Activated T-cell treated with anti-CD3 and anti-CD28 coated beads, Interleukin-2, amount 50 U/mL, for 1 hour (primary cell): Measurements from ENCODE around the gene RRP9.

Source experiments
- DNase-seq: peaks from one replicate; pipeline ENCODE4 v3.0.0-alpha.2; 2020

The RRP9 gene

DNA sequence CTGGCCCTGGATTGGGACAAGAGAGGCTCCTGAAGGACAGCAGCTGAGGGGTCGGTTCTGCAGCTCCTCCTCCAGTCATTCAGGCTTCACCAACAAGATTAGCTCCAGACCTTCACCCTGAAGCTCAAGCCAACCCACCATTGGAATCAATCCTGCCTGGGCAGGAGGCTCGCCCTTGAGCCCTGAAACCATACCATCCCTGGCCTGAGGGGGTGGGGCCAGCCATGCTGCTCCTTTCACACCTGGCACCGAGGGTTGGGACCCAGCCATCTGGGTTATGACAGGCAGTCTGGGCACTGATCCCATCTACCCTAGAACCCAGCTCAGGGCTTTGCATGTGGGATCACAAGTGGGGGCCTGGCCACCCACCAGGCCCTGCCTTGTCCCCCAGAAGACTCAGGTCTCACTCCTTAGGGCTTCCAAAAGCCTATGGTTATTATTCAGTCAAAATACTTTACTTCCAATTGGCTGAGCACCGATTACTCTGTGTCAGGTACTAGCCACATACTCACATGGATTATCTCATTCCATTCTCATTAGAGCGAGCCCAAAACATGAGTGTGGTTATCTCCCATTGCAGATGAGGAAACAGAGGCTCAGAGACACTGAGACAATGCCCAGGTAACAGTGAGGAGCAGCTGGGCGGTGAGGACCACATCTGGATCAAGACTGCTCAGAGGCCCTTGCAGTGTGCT, 29.0 kb upstream of the RRP9 start:
- no peak for DNase-seq

DNA sequence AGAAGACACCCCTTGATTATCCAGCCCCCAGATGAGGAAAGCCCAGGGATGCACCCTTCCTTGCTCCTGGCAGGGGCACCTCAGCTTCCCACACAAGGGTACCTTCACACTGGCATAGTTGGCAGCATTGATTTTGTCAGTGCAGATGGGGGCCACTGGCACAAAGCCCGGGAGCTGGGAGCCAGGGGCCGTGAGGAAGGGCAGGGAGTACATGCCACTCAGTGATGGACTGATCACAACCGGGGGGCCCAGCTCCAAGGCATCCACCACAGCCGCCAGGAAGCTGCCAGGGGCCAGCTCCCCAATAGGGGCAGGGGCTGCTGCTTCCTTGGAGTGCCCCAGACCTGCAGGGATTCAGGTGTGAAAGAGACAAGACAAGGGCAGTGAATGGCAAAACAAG, 28.1 kb upstream of the RRP9 start:
- DNase-seq, result no peak

DNA sequence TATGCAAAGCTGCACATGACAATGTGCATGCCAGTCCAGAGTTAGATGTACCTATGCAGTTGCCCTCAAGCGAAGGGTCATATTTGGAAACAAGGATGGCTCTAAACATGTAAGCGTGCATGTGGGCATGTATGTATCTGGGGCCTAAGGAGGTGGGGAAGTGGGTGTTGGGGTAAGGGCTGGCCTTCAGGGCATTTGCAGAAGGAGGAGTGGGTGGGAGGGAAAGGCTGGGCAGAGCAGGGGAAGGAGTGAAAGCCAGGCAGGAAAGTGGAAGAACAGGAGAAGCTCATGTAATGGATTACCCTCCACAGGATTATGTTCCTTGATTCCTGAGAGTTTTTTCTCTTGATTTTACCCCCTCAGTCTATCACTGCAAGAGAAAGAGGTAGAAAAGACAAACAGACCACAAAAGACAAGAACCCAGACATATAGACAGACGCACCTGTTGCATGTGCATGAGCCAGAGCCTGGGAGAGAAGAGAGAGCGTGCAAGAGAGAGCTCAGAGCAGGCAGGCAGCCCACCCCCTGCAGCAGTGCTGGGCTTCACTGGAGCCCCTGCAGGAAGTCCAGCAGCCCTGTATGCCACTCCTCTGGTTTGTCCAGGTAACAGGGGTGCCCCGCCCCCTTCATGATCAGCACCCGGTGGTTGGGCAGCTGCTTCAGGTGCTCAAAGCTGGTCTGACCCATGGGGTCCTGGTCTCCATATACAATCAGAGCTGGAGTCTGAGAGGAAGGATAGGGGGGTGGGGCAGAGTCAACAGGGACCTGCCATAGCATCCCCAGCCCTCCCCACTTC, 27.4 kb upstream of the RRP9 start:
- DNase-seq, result no peak

DNA sequence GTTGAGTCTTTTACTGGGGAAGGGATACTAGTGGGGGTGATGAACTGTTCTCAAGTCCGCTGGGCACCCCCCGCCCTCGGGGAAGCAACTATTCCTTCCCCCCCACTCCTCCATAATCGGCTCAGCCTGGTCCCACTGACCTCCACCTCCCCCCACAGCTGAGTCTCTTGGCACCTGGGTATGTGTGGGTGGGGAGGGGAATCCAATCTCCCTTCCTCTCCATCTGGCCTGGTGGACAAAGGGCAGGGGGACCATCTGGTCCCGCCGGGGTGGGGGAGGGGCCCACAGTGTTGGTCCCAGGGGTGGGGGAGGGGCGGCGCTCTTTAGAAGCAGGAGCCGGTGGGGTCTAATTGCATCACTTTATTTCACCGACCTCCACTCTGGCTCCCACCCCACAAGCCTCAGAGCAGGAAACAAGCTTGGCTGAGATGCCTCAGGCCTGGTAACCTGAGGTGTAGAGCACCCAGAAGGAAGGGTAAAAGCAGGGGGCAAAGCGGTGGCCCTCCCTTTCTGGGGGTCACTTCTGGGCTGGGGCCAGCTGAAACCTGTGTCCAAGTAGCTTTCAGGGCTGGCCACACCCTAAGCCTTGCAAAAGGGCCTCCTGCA, 26.6 kb upstream of the RRP9 start:
- DNase-seq, result no peak

DNA sequence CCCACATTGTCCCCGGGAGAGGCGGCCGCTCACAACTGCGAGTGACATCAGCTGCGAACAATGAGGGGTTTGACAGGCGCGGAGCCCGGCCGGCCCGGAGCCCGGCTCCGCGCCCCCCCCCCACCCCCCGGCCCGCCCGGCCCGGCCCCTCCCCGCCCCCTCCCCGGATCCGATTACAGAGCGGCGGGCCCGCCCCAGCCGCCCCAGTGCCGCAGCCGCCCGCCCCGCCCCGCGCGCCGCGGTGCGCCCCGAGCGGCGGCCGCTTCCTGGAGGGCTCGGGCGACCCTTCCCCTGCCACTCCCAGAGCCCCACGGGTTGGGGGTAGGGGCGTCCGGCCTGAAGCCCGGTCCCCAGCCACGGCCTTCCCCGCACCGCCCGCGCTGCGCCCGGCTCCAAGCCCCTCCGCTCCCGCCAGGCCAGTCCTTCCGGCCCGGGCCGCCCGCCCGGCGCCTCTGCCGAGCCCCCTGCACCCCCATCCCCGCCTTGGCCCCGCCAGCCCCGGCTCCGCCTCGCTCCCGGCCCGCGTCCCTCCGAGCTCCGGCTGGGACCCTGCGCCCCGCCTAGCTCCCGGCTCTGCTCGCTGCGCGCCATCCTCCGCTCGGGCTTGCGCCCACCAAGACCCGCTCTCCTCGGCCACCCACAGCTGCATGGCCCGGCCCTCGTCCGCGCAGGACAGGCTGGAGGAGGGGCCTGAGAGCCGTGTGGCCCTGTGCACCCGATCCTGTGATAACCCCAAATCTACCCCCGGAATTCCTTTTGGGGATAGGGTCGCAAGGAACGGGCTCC, 25.9 kb upstream of the RRP9 start, which contains the start of gene PCBP4:
Gene PCBP4 (minus strand): TSS at position 71 of the 786 bp plus-strand sequence. CDS start 6,214 bp downstream, outside the sequence.
- peak; percentile 57 for DNase-seq

DNA sequence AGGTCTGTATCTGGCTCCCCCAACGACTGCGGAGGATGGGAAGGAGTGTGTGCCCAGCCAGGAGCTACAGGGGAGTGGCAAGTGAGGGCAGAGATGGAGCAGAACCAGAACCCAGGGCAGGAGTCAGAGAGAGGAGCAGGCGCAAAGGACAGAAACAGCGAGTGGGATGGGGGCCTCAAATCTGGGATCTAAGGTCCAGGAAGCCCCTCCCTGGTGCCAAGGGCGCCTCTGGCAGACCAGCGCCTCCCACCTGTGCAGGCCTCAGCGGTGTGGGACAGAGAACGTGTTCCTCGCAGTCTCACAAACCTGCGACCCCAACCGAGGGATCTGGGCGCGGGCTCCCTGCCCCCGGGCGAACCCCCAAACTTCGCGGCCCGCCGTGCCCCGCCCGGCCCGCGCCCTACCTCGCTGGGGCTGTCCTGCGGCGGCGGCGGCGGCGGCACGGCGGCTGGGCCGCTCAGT, 25.2 kb upstream of the RRP9 start:
- no peak for DNase-seq

DNA sequence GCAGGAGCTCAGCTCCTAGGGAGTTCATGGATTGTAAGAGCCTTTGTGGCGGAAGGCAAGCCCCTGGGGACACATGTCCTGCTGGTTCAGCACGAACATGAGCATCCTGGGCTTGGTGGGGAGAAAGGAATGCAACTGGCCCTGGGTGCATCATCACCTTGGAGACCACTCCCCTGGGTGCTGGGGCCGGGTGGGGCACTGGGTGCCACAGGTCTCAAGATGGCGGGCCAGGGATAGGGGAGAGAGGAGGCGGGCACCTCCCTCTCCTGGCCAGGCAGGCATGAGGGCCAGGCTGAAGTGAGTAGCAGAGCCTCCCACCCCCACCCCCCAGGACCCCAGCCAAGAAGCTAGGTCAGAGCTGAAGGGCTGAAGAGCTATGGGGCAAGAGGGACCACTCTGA, 24.8 kb upstream of the RRP9 start:
- no peak for DNase-seq

DNA sequence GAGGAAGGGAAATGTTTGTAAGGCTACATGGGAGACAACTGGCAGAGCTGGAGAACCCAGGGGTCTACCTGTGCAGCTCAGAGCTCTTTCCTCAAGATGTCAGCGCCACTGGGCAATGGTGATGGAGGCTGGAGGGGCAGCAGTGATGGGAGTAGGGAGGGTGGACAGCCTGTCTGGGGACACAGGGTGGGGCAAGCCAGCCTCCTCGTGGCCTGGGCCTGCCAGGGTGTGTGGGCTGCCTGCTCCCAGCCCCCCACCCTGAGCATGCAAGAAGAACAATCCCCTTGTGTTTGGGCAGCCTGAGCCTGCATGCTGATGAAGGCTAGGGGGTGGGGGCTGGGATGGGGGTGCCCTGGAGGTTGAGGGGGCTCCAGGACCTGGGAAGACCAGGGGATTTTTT, 24.3 kb upstream of the RRP9 start:
- DNase-seq, result no peak

DNA sequence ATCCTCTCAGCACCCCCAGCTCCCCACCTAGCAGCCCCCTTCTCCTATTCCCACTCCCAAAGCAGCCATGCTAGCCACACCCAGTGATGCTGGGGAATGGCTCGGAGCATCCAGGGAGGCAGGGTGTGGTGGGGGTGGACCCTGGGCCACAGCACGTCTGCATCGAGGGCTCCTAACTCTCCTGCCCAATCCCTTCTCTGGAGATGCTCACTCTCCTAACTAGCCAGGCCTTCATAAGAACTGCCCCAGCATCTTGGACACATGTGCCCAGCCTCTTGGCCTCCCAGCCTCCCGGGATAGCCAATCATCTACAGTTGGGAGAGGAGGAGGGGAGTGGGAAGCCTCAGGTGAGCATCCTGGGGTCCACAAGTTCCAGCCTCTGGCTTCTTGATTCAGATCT, 22.8 kb upstream of the RRP9 start:
- DNase-seq, result no peak

DNA sequence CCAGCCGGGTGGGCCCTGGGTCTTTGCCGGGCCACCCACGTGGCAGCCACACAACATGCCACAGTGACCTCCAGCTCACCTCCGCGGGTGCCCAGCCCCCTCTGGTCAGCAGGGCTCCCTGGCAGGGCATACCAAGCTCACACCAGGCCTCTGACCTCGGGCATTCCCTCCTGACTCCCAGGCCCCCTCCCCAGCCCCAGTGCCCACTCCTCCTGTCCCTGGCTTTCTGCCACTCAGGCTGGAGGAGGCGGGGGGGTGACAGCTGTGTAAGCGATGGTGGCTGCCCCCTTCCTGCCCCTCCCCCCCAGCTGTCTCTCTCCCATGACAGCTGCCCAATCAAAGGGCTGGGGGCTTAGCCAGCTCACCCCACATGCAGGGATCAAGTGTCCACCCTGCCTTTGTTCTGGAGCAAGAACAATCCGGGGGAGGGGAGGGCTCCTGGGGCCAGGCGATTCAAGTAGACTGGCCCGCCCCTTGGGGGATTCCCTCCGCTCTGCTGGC, 22.3 kb upstream of the RRP9 start:
- DNase-seq, result no peak

DNA sequence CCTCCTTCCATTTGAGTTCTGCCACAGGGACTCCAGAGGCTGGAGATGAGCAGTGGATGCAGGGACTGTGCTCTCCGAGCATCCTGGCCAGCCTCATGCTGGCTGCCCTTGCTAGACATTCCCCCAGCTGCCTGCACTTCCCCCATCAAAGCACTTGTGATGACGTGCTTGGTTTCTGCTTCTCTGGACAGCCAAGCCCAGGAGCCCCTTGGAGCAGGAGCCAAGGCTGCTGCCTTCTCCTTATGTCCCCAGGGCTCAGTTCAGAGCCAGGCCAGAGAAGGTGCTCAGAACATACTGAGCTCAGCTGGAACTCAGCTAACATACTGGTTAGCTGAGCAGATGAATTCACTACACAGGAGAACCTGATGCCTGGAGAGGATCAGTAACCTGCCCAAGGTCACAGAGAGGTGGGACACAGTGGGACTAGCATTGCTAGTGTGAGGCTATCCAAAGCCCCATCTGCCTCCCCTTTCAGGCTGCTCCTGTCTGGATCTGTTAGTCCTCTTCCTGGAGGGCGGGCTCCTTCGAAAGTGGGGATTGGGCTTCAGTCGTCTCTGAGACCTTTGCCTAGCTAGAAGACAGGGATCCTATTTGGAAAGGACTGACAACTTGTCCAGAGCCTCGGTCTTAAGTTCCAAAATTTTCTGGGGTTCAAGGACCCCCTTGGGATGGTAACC, 21.3 kb upstream of the RRP9 start:
- no peak for DNase-seq

DNA sequence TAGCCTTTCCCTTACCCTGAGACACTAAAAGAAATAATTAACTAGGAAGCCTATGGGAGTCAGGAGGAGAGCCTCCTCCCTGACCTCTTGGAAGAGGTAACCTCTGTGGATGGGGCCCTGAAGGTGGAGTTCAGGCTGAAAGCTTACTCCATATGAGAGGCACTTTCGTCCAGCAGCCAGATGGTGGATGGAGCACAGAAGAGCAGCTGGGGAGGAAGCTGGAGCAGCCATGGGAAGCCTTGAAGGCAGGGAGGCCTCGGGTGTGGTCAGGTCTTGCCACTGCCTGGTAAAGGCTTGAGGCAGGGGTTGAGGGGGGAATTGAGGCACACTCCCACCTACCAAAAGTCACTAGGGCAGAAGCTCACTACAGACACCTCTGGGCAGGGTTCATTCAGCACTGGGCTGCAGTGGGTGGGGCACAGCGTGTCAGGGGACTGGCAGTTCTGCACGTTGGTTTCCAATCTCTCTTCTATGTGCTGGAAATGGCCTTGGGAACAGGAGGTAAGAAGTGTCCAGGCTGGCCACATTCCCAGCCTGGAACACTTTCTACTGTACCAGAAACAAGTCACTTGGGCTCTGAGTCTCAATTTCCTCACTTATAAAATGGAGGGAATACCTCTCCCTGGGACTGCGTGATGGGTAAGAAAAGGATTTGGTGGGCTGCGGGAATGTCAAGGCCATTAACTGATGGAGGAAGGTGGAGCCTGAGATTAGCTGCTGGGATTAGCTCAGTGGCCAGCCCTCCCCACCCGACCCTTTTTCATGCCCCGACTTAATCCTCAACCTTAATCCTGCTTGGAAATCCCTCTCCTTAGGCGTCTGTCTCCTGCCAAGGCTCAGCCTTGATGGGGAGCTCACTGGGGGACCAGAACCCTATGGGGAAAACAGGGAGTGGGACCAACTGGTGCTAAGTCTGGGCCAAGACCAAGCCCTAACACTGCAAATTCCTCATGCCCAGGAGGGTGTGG, 20.2 kb upstream of the RRP9 start:
- DNase-seq, result no peak

DNA sequence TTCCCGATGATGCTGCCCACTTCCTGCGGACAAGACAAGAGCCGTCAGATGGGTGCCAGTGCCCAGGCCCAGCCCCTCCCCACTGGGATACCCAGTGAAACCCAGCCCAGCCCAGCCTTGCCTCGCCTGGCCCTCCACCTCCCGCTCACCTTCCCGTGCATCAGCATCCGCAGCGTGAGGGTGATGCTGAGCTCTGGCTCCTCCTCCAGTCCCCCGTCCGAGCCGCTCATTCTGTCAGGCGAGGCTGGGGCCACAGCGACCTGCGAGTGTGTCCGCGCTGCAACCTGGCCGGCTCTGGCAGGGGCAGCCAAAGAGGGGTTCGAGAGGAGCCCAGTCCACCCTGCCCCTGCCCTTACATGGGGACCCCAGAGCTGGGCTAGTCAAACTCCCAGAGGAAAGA, 19.3 kb upstream of the RRP9 start:
- DNase-seq, result no peak

DNA sequence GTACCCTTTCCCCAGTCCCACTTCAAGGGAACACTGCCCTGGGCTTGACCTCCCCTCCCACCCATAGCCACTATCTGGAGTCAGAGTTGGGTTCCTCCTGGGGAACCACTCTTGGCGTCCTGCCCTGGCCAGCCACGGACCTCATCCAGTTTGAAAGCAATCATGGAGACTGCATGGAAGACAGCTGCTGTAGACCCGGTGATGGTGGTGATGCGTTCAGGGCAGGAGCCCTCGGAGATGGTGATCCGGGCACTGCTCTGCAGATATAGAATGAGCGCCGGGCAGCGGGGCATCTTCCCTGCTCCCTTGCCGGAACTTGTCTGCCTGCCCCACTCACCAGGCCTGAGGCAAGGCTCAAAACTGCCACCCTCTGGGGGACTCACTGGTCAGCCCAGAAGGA, 18.7 kb upstream of the RRP9 start:
- DNase-seq, result no peak

DNA sequence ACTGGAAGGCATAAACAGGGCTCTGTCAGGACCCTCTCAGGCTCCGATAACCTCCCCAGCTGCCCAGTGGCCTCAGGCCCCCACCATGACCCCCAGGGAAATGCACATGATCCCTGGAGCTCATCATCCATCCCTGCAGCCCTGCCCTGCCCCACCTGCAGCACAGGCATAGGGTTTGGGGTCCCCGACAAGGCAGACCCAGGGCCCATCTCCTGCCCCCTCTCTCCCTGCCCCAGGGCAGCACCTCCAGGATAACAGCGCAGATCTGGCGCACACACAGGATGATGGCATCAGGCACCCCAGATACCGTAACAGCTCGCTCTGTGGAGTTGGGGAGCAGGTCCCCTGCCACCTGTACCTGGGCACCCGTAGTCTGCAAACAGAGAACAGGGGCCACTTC, 17.9 kb upstream of the RRP9 start:
- DNase-seq, result no peak

DNA sequence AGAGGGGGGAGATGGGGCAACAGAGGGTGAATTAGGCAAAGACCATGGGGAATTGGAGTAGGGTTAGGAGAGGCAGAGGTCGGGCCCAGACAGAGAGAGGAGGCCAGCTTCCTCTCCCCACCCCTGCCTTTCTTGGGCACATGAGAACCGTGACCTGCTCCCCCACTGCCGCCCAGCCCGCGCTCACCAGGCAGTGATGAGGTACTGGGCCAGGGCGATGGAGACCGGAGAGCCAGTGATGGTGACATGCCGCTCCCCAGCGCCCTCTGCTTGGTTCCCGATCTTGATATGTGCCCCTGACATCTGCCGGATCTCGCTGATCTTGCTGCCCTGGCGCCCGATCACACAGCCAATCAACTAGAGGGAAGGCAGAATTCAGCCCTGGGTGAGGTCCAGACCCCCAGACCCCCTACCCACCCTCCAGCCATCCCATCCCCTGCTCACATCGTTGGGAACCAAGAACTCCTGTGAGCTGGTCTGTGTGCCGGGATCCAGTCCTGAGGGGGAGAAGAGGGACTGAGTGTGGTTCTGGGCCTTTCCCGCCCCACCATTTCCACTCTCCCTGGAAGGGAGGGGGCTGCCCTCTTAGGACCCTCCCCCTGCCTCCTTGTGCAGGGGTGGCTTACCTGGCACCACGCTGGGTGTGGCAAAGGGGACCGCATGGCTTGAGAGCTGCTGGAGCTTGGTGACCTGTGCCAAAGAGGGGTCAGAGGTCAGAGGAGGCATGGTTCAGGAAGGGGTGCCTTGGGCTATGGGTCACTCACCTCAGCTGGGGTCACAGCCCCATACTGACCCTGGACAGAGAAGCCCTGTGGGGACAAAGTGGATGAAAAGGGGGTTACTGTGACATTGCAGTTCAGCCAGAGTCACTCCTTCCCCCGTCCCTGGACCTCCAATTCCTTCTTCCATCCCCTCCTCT, 17.2 kb upstream of the RRP9 start:
- DNase-seq, result no peak

DNA sequence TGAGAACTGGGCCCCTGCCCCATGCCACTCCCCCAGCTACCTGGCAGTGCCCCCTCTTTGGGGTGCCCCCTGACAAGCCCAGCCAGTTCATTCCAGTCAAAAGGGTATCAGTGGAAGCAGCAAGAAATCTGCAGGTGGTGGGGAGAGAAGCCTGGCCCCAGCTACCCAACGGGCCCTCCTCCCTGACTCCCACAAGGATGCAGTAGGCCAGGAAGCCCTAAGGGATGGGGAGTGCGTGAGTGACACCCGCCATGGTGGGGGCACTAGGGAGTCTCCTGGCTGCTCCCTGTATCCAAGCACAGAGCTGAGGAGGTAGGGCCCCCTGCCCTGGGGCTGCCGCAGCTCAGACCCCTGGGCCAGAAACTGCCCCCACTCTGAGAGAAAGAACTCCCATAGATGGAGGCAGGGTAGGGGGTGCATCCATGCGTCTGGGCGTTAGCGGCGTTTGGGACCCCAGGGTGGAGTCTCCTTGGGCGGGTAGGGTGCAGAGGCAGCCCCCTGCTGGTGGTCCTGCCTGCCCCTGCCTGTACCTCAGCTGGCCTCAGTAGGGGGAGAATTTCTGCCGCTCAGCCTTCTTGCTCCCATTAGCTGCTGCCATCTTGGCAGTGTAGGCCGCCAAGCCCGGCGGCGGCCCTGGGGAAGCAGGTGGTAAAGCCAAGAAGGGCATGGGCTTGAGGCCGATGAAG, 16.0 kb upstream of the RRP9 start:
- DNase-seq, result no peak

DNA sequence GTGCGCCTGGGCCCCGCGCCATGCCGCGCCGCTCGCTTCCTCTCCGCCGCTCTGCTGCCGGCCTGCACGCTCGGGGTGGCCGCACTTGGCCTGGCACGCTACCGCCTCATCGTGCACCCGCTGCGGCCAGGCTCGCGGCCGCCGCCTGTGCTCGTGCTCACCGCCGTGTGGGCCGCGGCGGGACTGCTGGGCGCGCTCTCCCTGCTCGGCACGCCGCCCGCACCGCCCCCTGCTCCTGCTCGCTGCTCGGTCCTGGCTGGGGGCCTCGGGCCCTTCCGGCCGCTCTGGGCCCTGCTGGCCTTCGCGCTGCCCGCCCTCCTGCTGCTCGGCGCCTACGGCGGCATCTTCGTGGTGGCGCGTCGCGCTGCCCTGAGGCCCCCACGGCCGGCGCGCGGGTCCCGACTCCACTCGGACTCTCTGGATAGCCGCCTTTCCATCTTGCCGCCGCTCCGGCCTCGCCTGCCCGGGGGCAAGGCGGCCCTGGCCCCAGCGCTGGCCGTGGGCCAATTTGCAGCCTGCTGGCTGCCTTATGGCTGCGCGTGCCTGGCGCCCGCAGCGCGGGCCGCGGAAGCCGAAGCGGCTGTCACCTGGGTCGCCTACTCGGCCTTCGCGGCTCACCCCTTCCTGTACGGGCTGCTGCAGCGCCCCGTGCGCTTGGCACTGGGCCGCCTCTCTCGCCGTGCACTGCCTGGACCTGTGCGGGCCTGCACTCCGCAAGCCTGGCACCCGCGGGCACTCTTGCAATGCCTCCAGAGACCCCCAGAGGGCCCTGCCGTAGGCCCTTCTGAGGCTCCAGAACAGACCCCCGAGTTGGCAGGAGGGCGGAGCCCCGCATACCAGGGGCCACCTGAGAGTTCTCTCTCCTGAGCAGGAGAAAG, 14.4 kb upstream of the RRP9 start:
- peak; percentile 59 for DNase-seq
